Endothelial cell of umbilical vein (primary cell): Measurements from ENCODE around the gene OR7C2. TPM values are rescaled to one million over a fixed set of nuclear protein-coding genes. Genes with fewer than 3 reads are reported as not detected.

Source experiments
- BruUV-seq: library from RNA; stranded (reverse); fragments of 400-500 nt; replicated peaks from 2 replicates; lab custom pipeline; 2021; lab: Mats Ljungman, UMichigan
- CTCF ChIA-PET: fragments of 300-600, 350-600 bp; sonication (Branson Sonifier 250); formaldehyde crosslinking; loops from one replicate; lab custom pipeline; 2021; ENCODE audit warnings: antibody characterized with exemption, inconsistent platforms; lab: Charles Lee
- POLR2A ChIA-PET: fragments of 300-600, 350-600 bp; sonication (Branson Sonifier 250); formaldehyde crosslinking; loops from one replicate; lab custom pipeline; 2021; ENCODE audit warnings: antibody characterized with exemption, inconsistent platforms; lab: Charles Lee
- DNase-seq: peaks from one replicate; pipeline ENCODE4 v3.0.0-alpha.2; 2011; ENCODE audit warnings: low read depth, low spot score
- FAIRE-seq: peaks from 2 replicates; lab custom pipeline; 2011; peaks lifted over from hg19 to GRCh38; lab: Jason Lieb, UNC
- H2AFZ ChIP-seq: 2 replicates; pipeline ENCODE4 v1.6.0; 2012; ENCODE audit warnings: low read depth, low read length, control low read depth, inconsistent platforms
- H3K27ac ChIP-seq: 2 replicates; pipeline ENCODE4 v1.5.1; 2011; ENCODE audit warnings: low read depth, mild to moderate bottlenecking, control low read depth, low read length, moderate library complexity; ENCODE audit not compliant: insufficient read depth
- H3K27me3 ChIP-seq, 2 experiments: 2 replicates each; pipeline versions ENCODE4 v1.6.0 to v1.6.1; 2011; ENCODE audit warnings: low read length in 2 of 2, mixed read lengths in 1 of 2; ENCODE audit not compliant: control insufficient read depth in 2 of 2, insufficient read depth in 2 of 2
- H3K36me3 ChIP-seq, 2 experiments: 2 replicates in 1 of 2; 3 replicates in 1 of 2; pipeline ENCODE4 v1.5.1; 2011; ENCODE audit warnings: low read length in 2 of 2, mild to moderate bottlenecking in 1 of 2, moderate library complexity in 1 of 2; ENCODE audit not compliant: control insufficient read depth in 2 of 2, insufficient read depth in 2 of 2; ENCODE audit errors: extremely low read depth in 1 of 2
- H3K4me1 ChIP-seq: 3 replicates; pipeline ENCODE4 v1.5.1; 2011; ENCODE audit warnings: mild to moderate bottlenecking, low read length; ENCODE audit not compliant: control insufficient read depth, insufficient read depth; ENCODE audit errors: extremely low read depth
- H3K4me2 ChIP-seq: 2 replicates; pipeline ENCODE4 v1.6.1; 2011; ENCODE audit warnings: low read length, control low read depth, mixed read lengths; ENCODE audit not compliant: insufficient read depth
- H3K4me3 ChIP-seq, 3 experiments: fragments of 200-600 bp in 1 of 3; sonication (generic), shearing (Covaris generic) in 1 of 3; replicated peaks in 1 of 3; 2 replicates each; pipeline ENCODE4 v1.5.1; 2011 to 2016; ENCODE audit warnings: control low read depth in 3 of 3, low read length in 3 of 3, mild to moderate bottlenecking in 2 of 3, inconsistent platforms in 1 of 3, low read depth in 1 of 3, moderate library complexity in 1 of 3; ENCODE audit not compliant: insufficient read depth in 1 of 3
- H3K79me2 ChIP-seq: 2 replicates; pipeline ENCODE4 v1.6.0; 2012; ENCODE audit warnings: low read length, inconsistent platforms; ENCODE audit not compliant: control insufficient read depth, insufficient read depth
- H3K9ac ChIP-seq: replicated peaks from 2 replicates; pipeline ENCODE3; 2011; ENCODE audit warnings: low read length, control low read depth; ENCODE audit not compliant: insufficient read depth; ENCODE audit errors: extremely low read depth
- H3K9me1 ChIP-seq: replicated peaks from 3 replicates; pipeline ENCODE4 v1.6.0; 2011; ENCODE audit warnings: mild to moderate bottlenecking, low read length; ENCODE audit not compliant: control insufficient read depth, insufficient read depth; ENCODE audit errors: extremely low read depth
- H3K9me3 ChIP-seq: replicated peaks from 2 replicates; pipeline ENCODE4 v1.5.1; 2012; ENCODE audit warnings: low read length, inconsistent platforms; ENCODE audit not compliant: control insufficient read depth, insufficient read depth
- H4K20me1 ChIP-seq: replicated peaks from 2 replicates; pipeline ENCODE3; 2011; ENCODE audit warnings: mild to moderate bottlenecking, low read length; ENCODE audit not compliant: control insufficient read depth, insufficient read depth; ENCODE audit errors: extremely low read depth
- CTCF ChIP-seq, 2 donors: IDR thresholded peaks; 1 replicate in 1 of 2; 2 replicates in 1 of 2; pipeline ENCODE4 v1.5.1; 2011; ENCODE audit warnings: low read length in 2 of 2, mild to moderate bottlenecking in 2 of 2, moderate library complexity in 2 of 2, control low read depth in 1 of 2, inconsistent platforms in 1 of 2, low read depth in 1 of 2; ENCODE audit not compliant: insufficient read depth in 1 of 2; ENCODE audit errors: extremely low read depth in 1 of 2
- EZH2 ChIP-seq: IDR thresholded peaks from 2 replicates; pipeline ENCODE4 v1.6.1; 2012; ENCODE audit warnings: borderline replicate concordance, low read depth, mild to moderate bottlenecking, moderate library complexity, low read length, inconsistent platforms; ENCODE audit not compliant: severe bottlenecking
- FOS ChIP-seq: IDR thresholded peaks from 2 replicates; pipeline ENCODE4 v1.6.1; 2011; ENCODE audit warnings: mild to moderate bottlenecking, low read length, moderate library complexity, borderline replicate concordance; ENCODE audit not compliant: insufficient read depth
- GATA2 ChIP-seq: IDR thresholded peaks from 2 replicates; pipeline ENCODE4 v1.7.0; 2011; ENCODE audit warnings: low read depth, mild to moderate bottlenecking, moderate library complexity, mixed read lengths, low read length; ENCODE audit not compliant: insufficient read length, insufficient read depth
- JUN ChIP-seq: IDR thresholded peaks from 2 replicates; pipeline ENCODE4 v1.6.1; 2011; ENCODE audit warnings: borderline replicate concordance, low read depth; ENCODE audit not compliant: insufficient read length, insufficient read depth
- MAX ChIP-seq: IDR thresholded peaks from 2 replicates; pipeline ENCODE4 v1.6.1; 2011; ENCODE audit not compliant: insufficient read depth, insufficient read length
- MYC ChIP-seq: IDR thresholded peaks from one replicate; pipeline ENCODE4 v1.6.1; 2011; ENCODE audit warnings: mild to moderate bottlenecking, low read depth, low read length
- POLR2A ChIP-seq: IDR thresholded peaks from 2 replicates; pipeline ENCODE4 v1.6.1; 2012; ENCODE audit warnings: low read depth, mild to moderate bottlenecking, control low read depth, low read length
- POLR2AphosphoS5 ChIP-seq: IDR thresholded peaks from 2 replicates; pipeline ENCODE4 v1.6.1; 2012; ENCODE audit warnings: low read depth, mild to moderate bottlenecking, control low read depth, low read length, moderate library complexity; ENCODE audit not compliant: insufficient read depth
- dilution Hi-C: fragments of 300-500 bp; cut with MboI; formaldehyde crosslinking; loops from one replicate; pipeline ENCODE4 v1.15.0; 2019; ENCODE audit warnings: low sequenced_read_pairs; ENCODE audit not compliant: extremely low pct_ligation_motif_present
- intact Hi-C: fragments of 100-400 bp; cut with micrococcal nuclease; formaldehyde crosslinking; loops from one replicate; pipeline ENCODE4 v1.10.0; 2022
- polyA plus RNA-seq, 4 experiments: library from polyadenylated mRNA; depleted of rRNA in 3 of 4; stranded (reverse) in 3 of 4; unstranded in 1 of 4; fragments of >200 nt; gene quantifications; 2 replicates each; pipeline versions ENCODE4 v1.2.1 to v1.2.3, GENCODE V29; 2011 to 2012; ENCODE audit warnings: missing spikeins in 1 of 4
- total RNA-seq: library from RNA; stranded (reverse); gene quantifications from 2 replicates; pipeline ENCODE4 v1.2.3, GENCODE V29; 2021

OR7C2 gene
- total and polyA plus RNA-seq, 2 donors (not counting 3 experiments of a cell fraction or from before 2014, with no cell fraction given), result not detected

- no peaks in the 10 kb centered on the region for H3K9me1 ChIP-seq
- TF ChIP-seq MAX (no peak), GATA2 (no peak), EZH2 (no peak), CTCF (IDR thresholded peaks at IDR 0.05; ENCODE audit: extremely low read depth in 1 of 2, insufficient read depth in 1 of 2, low read depth in 1 of 2, low read length in 2 of 2) (no peak), POLR2AphosphoS5 (no peak), POLR2A (no peak), MYC (no peak), JUN (no peak), FOS (no peak)
- no peak overlapping the region for H3K4me2 ChIP-seq
- FAIRE-seq (no peak), DNase-seq (no peak)
- intact Hi-C loops (no loop called here), dilution Hi-C loops (no loop called here)
- ChIA-PET POLR2A (no interaction called here), CTCF (no interaction called here)
- H4K20me1 ChIP-seq, result no peaks in the 10 kb centered on the region
- H3K27me3 ChIP-seq, result no peaks in the 10 kb centered on the region
- no peaks in the 10 kb centered on the region for H3K79me2 ChIP-seq
- no peak overlapping the region for H3K27ac ChIP-seq
- no peaks in the 10 kb centered on the region for H3K36me3 ChIP-seq
- H3K9me3 ChIP-seq, result peaks cover 5% of the 10 kb centered on the region
- H2AFZ ChIP-seq, result no peak overlapping the region
- no TSS peak for BruUV-seq
- no peak overlapping the region for H3K4me3 ChIP-seq
- no peaks in the 10 kb centered on the region for H3K4me1 ChIP-seq
- no peak overlapping the region for H3K9ac ChIP-seq
These were observed 20.8 kb downstream of the OR7C2 start for GRCh38 chr19:14961956-14962685.
